GM21390 (cell line): ENCODE data around the gene ATXN2.
"Not testable (repeated sequence)": the region's sequence is repeated elsewhere in the genome, so short reads cannot be mapped to it uniquely, and the experiment has no call there.

Source experiments
- ATAC-seq: cut with Tn5 transposase; IDR thresholded peaks from one replicate; pipeline ENCODE4 v1.9.1; 2021; ENCODE audit not compliant: unreplicated experiment

The ATXN2 gene

GRCh38 chr12:111507258-111507657, 91.9 kb downstream of the ATXN2 start:
- ATAC-seq, result not testable (repeated sequence)

- no peak for ATAC-seq
These were observed 92.9 kb downstream of the ATXN2 start for GRCh38 chr12:111506260-111506659.

GRCh38 chr12:111505601-111506036, 93.5 kb downstream of the ATXN2 start:
- ATAC-seq, result no peak

GRCh38 chr12:111503116-111503515, 96.0 kb downstream of the ATXN2 start:
- ATAC-seq, result no peak

GRCh38 chr12:111494676-111495075, 104.4 kb downstream of the ATXN2 start:
- ATAC-seq, result no peak

- not testable (repeated sequence) for ATAC-seq
These were observed 106.1 kb downstream of the ATXN2 start for GRCh38 chr12:111492979-111493378.

- ATAC-seq, result no peak
These were observed 110.3 kb downstream of the ATXN2 start for GRCh38 chr12:111488798-111489197.

- ATAC-seq, result no peak
These were observed 110.8 kb downstream of the ATXN2 start for GRCh38 chr12:111488271-111488670.

- ATAC-seq, result no peak
These were observed 116.7 kb downstream of the ATXN2 start for GRCh38 chr12:111482462-111482861.

- no peak for ATAC-seq
These were observed 127.9 kb downstream of the ATXN2 start for GRCh38 chr12:111471236-111471635.

- no peak for ATAC-seq
These were observed 129.7 kb downstream of the ATXN2 start for GRCh38 chr12:111469401-111469800.

- ATAC-seq, result no peak
These were observed 131.3 kb downstream of the ATXN2 start for GRCh38 chr12:111467857-111468241.

GRCh38 chr12:111467092-111467856, 131.8 kb downstream of the ATXN2 start:
- no peak for ATAC-seq

- no peak for ATAC-seq
These were observed 136.8 kb downstream of the ATXN2 start for GRCh38 chr12:111462210-111462769.

GRCh38 chr12:111460111-111460510, 139.0 kb downstream of the ATXN2 start:
- not testable (repeated sequence) for ATAC-seq

- no peak for ATAC-seq
These were observed 140.5 kb downstream of the ATXN2 start for GRCh38 chr12:111458546-111459172.

- ATAC-seq, result no peak
These were observed 141.5 kb downstream of the ATXN2 start for GRCh38 chr12:111457577-111457976.

- no peak for ATAC-seq
These were observed 142.0 kb downstream of the ATXN2 start for GRCh38 chr12:111457071-111457470.

- ATAC-seq, result no peak
These were observed 143.4 kb downstream of the ATXN2 start for GRCh38 chr12:111455448-111456320.

- no peak for ATAC-seq
These were observed 144.2 kb downstream of the ATXN2 start for GRCh38 chr12:111454716-111455447.

GRCh38 chr12:111454311-111454710, 144.8 kb downstream of the ATXN2 start:
- no peak for ATAC-seq
